ENCODE data around the gene SPON2.

- TF ChIP-seq EP300 (IDR thresholded peaks at IDR 0.05) (no peak), CTCF (IDR thresholded peaks at IDR 0.05) (no peak), POLR2A (IDR thresholded peaks at IDR 0.05) (no peak)
These were observed 30.7 kb upstream of the SPON2 start for GRCh38 chr4:1203026-1203616.

All from tibial nerve (tissue), 4 donors.